ENCODE data around the gene CPNE7.
A peak's percentile ranks its signal among the peaks of the same experiment; 100 is the strongest.

The CPNE7 gene

GRCh38 chr16:89599451-89599858, 23.9 kb downstream of the CPNE7 start:
- DNase-seq (peak in 1 of 2 donors; percentile 46), ATAC-seq (peak; percentile 44)
- Mint-ChIP-seq H3K27me3 (no peaks in the 10 kb centered on the region), H3K4me1 (peaks cover 21% of the 10 kb centered on the region), H3K27ac (peak overlapping the region in 1 of 2 donors; percentile 63), H3K9me3 (no peaks in the 10 kb centered on the region), H3K4me3 (no peak overlapping the region)

GRCh38 chr16:89599902-89600301, 24.3 kb downstream of the CPNE7 start:
- Mint-ChIP-seq H3K27me3 (no peaks in the 10 kb centered on the region), H3K4me1 (peaks cover 21% of the 10 kb centered on the region), H3K9me3 (no peaks in the 10 kb centered on the region), H3K4me3 (no peak overlapping the region), H3K27ac (peak overlapping the region in 1 of 2 donors; percentile 67)
- DNase-seq (no peak), ATAC-seq (no peak)

- ATAC-seq (no peak), DNase-seq (no peak)
- no peaks in the 10 kb centered on the region for H3K27me3 Mint-ChIP-seq
- H3K4me1 Mint-ChIP-seq: peaks cover 21% of the 10 kb centered on the region
- no peak overlapping the region for H3K4me3 Mint-ChIP-seq
- H3K27ac Mint-ChIP-seq: no peak overlapping the region
- no peaks in the 10 kb centered on the region for H3K9me3 Mint-ChIP-seq
Measured at GRCh38 chr16:89600427-89600826, 24.9 kb downstream of the CPNE7 start.

DNA sequence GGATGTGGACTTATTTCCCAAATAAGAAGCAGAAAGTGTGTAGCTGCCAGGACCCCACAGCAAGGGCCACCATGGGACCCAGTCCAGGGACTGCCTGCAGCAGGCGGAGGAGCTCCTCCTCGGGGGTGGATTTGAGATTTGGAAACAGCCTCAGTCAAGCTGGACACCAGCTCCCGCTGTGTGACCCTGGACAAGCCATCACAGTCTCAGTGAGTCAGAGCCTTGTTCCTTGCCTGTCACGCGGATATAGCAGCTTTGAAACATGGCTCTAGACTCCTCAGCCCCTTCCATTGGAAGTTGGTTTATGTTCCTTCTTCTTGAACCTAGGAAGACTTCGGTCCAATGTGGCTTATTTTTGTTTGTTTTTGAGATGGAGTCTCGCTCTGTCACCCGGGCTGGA, 25.4 kb downstream of the CPNE7 start:
- no peaks in the 10 kb centered on the region for H3K9me3 Mint-ChIP-seq
- no peak overlapping the region for H3K27ac Mint-ChIP-seq
- no peak for DNase-seq
- peaks cover 21% of the 10 kb centered on the region for H3K4me1 Mint-ChIP-seq
- no peak overlapping the region for H3K4me3 Mint-ChIP-seq
- no peak for ATAC-seq
- no peaks in the 10 kb centered on the region for H3K27me3 Mint-ChIP-seq

DNA sequence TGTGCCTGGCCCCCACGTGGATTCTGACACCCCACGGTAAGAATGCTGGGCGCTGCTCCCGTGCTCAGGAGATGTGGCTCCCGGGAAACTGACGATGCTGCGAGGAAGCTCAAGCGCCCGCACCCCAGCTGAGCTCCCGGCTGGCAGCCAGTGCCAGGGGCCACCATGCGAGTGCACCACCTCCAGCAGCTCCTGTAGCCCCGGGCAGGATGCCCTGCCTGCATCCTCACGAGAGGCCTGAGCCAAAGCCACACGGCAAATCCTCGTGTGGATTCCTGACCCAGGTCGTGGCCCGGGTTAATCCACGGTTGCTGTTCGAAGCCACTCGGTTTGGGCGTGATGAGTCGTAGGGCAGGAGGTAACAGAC, 26.3 kb downstream of the CPNE7 start:
- H3K27me3 Mint-ChIP-seq: no peaks in the 10 kb centered on the region
- no peak for DNase-seq
- peaks cover 21% of the 10 kb centered on the region for H3K4me1 Mint-ChIP-seq
- no peak overlapping the region for H3K27ac Mint-ChIP-seq
- H3K9me3 Mint-ChIP-seq: no peaks in the 10 kb centered on the region
- peak overlapping the region in 1 of 2 donors; percentile 67 for H3K4me3 Mint-ChIP-seq
- ATAC-seq: no peak

- Mint-ChIP-seq H3K4me3 (peak overlapping the region; percentile 7 to 67), H3K9me3 (no peaks in the 10 kb centered on the region), H3K27me3 (no peaks in the 10 kb centered on the region), H3K4me1 (peaks cover 21% of the 10 kb centered on the region), H3K27ac (peak overlapping the region in 1 of 2 donors; percentile 51)
- ATAC-seq (peak; percentile 90), DNase-seq (peak; percentile 47 to 55)
Measured at GRCh38 chr16:89602273-89602951, 26.9 kb downstream of the CPNE7 start.

GRCh38 chr16:89602952-89603590, 27.5 kb downstream of the CPNE7 start:
- DNase-seq: no peak
- Mint-ChIP-seq H3K4me1 (peaks cover 21% of the 10 kb centered on the region), H3K9me3 (no peaks in the 10 kb centered on the region), H3K27ac (peak overlapping the region in 1 of 2 donors; percentile 35), H3K4me3 (peak overlapping the region; percentile 7 to 67), H3K27me3 (no peaks in the 10 kb centered on the region)
- no peak for ATAC-seq

- ATAC-seq: no peak
- H3K9me3 Mint-ChIP-seq: no peaks in the 10 kb centered on the region
- H3K27ac Mint-ChIP-seq: no peak overlapping the region
- DNase-seq: no peak
- H3K4me1 Mint-ChIP-seq: peaks cover 16% of the 10 kb centered on the region
- no peaks in the 10 kb centered on the region for H3K27me3 Mint-ChIP-seq
- no peak overlapping the region for H3K4me3 Mint-ChIP-seq
Measured at GRCh38 chr16:89604764-89605163, 29.2 kb downstream of the CPNE7 start.

DNA sequence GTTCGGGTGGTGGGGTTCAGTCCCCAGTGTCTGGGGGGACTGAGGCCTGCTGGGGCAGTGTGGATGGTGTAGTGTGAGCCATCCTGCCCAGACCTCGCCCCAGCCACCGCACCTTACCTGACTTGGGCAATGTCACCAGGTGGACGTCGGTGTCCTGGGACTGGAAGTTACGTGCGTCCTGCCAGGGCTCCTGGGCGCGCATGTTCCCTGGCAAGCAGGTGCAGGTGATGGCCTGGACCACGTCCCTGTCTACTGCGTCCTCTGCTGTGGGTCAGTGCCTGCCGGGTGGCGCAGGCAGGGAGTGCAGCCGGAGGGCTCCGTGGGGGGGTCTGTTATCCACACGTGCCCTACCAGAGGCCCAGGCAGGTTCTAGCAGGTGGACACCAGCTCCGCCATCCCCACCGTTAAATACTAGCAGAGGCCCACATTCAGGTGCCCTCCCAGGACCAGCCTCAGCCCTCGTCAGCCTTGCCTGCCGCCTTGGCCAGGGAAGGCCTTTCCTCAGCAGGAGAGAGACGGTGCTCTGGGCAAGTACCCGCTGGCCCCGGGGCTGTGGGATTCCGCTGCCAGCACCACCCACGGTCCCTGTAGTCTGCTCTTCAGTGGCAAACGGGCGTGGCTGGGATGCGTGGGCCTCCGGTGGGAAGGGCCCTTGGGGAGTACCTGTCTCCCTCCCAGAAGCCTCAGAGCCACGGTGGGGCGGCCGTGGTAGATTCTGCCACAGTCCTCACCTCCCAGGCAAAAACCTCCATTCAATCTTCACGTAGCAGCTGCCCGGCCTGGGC, 29.8 kb downstream of the CPNE7 start:
- peaks cover 16% of the 10 kb centered on the region for H3K4me1 Mint-ChIP-seq
- ATAC-seq (no peak), DNase-seq (no peak)
- no peaks in the 10 kb centered on the region for H3K27me3 Mint-ChIP-seq
- no peaks in the 10 kb centered on the region for H3K9me3 Mint-ChIP-seq
- H3K27ac Mint-ChIP-seq: no peak overlapping the region
- H3K4me3 Mint-ChIP-seq: no peak overlapping the region

GRCh38 chr16:89606006-89606405, 30.4 kb downstream of the CPNE7 start:
- no peak for DNase-seq
- no peaks in the 10 kb centered on the region for H3K27me3 Mint-ChIP-seq
- no peaks in the 10 kb centered on the region for H3K9me3 Mint-ChIP-seq
- ATAC-seq: no peak
- no peak overlapping the region for H3K27ac Mint-ChIP-seq
- no peak overlapping the region for H3K4me3 Mint-ChIP-seq
- H3K4me1 Mint-ChIP-seq: peaks cover 16% of the 10 kb centered on the region

GRCh38 chr16:89607453-89607852, 31.9 kb downstream of the CPNE7 start:
- Mint-ChIP-seq H3K9me3 (no peaks in the 10 kb centered on the region), H3K27me3 (no peaks in the 10 kb centered on the region), H3K4me3 (no peak overlapping the region), H3K27ac (peak overlapping the region in 1 of 2 donors; percentile 65), H3K4me1 (peaks cover 8% of the 10 kb centered on the region)
- DNase-seq: no peak
- no peak for ATAC-seq

DNA sequence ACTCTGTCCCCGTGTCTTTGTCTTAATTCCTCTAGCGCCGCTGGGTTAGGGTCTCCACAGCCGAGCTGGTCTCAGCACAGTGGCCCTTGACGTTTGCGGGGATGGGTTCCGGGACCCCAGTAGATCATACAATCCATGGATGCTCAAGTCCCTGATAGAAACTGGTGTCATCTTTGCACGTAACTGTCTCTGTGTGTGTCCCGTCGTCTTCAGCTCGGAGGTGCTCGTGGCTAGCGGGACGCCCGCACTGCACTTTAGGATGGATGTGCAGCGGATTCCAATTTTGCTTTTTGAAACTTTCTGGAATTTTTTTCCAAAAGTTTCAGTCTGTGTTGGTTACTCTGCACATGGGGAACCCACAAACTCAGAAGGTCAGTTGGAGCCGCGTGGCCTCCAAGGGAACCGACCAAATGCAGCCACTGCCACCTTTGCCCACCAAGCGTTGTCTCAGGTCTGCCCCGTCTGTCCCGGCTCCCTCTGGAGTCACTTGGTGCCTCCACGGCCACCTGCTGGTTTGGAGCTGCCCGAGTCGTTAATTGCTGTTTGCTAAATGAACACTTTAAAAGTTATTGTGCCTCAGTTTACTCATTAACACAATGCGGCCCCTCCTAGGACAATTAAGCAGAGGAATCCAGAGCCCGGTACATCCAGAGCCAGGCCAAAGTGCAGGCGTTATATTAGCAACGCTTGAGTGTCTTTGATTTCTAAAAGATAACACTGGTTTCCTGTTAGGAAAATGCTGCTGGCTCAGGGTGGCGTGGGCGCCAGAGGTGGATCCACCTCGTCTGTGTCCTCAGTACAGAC, 32.6 kb downstream of the CPNE7 start:
- Mint-ChIP-seq H3K4me3 (no peak overlapping the region), H3K27ac (peak overlapping the region in 1 of 2 donors; percentile 65), H3K9me3 (no peaks in the 10 kb centered on the region), H3K27me3 (no peaks in the 10 kb centered on the region), H3K4me1 (peaks cover 2% of the 10 kb centered on the region)
- ATAC-seq: no peak
- no peak for DNase-seq

DNA sequence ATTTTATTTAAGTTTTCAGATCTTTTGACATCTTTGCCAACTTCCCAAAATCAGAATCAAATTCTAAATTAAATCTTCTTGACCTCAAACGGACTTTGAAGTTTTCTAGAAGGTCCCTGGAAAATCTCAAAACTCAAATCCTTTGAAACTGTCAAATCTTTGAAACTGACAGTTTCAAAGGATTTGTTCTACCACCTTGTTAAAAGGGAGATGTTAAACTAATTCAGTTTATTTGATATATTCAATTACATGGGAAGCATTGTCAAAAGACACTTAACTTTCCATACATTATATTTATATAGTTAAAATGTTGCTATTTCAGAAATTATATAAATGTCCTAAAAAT, 34.5 kb downstream of the CPNE7 start:
- DNase-seq (no peak), ATAC-seq (no peak)
- no peak overlapping the region for H3K4me3 Mint-ChIP-seq
- no peaks in the 10 kb centered on the region for H3K27me3 Mint-ChIP-seq
- H3K27ac Mint-ChIP-seq: no peak overlapping the region
- H3K9me3 Mint-ChIP-seq: no peaks in the 10 kb centered on the region
- no peaks in the 10 kb centered on the region for H3K4me1 Mint-ChIP-seq

GRCh38 chr16:89612415-89613166, 37.0 kb downstream of the CPNE7 start:
- Mint-ChIP-seq H3K4me3 (no peak overlapping the region), H3K27me3 (no peaks in the 10 kb centered on the region), H3K4me1 (peaks cover 15% of the 10 kb centered on the region), H3K27ac (no peak overlapping the region), H3K9me3 (peaks cover 8% of the 10 kb centered on the region in 2 donors)
- ATAC-seq (no peak), DNase-seq (no peak)
